Superior temporal gyrus (tissue), 1 donor: ENCODE results near the gene STBD1.
A peak's percentile ranks its signal among the peaks of the same experiment; 100 is the strongest.
"Not testable (repeated sequence)": the region's sequence is repeated elsewhere in the genome, so short reads cannot be mapped to it uniquely, and the experiment has no call there.

Experiments
- DNase-seq: peaks from one replicate; pipeline ENCODE4 v3.0.0-alpha.2; 2016; ENCODE audit errors: extremely low spot score

STBD1 gene

DNA sequence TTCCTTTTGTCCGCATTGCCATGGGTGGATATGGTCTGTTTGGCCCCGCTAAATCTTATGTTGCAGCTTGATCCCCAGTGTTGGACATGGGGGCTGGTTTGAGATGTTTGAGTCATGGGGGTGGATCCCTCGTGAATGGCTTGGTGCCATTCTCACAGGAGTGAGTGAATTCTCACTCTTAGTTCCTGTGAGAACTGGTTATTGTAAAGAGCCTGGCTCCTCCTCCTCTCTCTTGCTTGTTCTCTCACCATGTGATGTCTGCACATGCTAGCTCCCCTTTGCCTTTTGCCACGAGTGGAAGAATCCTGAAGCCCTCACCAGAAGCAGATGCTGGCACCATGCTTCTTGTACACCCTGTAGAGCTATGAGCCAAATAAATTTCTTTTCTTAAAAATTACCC is 22.6 kb upstream of the STBD1 start:
- no peak for DNase-seq

GRCh38 chr4:76287811-76288210 is 18.7 kb upstream of the STBD1 start:
- not testable (repeated sequence) for DNase-seq

- DNase-seq = no peak
Measured at GRCh38 chr4:76292730-76293129, 13.8 kb upstream of the STBD1 start.

- no peak for DNase-seq
Measured at GRCh38 chr4:76293772-76294171, 12.8 kb upstream of the STBD1 start.

- DNase-seq = no peak
Measured at GRCh38 chr4:76296286-76296820, 10.2 kb upstream of the STBD1 start.

DNA sequence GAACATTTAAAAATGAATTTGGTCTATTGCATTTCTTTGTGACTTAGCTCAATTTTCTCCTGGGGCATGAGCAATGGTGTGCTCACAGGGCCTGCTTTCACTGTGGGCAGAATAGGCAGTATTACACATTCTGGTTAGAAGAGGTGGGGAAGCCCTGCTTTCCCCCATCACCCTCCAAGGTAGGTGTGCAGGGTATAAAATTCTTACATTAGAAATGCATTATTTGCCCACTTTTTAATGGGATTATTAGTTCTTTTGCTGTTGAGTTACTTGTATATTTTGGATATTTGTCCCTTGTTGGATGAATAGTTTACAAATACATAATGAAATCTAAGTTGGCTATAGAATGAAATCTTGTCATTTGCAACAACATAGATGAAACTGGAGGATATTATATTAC is 8.3 kb upstream of the STBD1 start:
- no peak for DNase-seq

DNA sequence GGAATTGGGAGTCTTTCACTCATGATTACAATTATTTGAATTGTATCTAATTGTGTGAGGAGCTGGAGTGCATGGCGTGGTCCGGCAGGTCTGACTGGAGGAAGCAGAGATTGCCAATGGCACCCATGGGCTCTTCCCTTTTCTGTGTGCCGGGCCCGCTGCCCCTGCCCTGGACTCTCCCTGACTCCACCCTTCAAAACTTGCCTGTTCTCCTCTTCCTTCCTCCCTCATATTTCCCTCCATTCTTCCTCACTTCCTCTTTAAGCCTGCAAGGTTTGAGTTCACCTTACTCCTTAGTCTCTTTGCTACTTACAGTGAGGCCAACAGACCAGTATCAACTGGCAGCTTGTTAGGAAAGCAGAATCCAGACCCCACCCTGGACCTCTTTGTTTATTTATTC is 6.5 kb upstream of the STBD1 start:
- DNase-seq = no peak

- DNase-seq = peak; percentile 49
Measured at GRCh38 chr4:76301068-76301774, 5.3 kb upstream of the STBD1 start.

DNA sequence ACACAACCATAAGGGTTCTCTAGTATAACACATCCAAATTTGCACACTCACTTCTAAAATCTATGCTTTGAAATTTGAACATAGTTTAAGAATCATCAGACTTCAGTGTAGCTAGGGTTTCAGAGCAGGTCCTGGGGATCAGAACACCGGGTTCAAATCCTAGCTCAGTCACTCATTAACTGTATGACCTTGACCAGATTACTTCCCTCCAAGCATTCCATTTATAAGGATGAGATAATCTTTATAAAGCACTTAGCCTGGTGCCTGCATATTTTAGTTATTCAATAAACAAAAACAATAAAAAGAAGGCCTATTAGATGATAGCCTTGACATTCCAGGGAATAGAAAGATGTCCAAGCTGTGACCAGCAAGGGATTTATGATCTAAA is 4.8 kb upstream of the STBD1 start:
- DNase-seq = no peak

DNA sequence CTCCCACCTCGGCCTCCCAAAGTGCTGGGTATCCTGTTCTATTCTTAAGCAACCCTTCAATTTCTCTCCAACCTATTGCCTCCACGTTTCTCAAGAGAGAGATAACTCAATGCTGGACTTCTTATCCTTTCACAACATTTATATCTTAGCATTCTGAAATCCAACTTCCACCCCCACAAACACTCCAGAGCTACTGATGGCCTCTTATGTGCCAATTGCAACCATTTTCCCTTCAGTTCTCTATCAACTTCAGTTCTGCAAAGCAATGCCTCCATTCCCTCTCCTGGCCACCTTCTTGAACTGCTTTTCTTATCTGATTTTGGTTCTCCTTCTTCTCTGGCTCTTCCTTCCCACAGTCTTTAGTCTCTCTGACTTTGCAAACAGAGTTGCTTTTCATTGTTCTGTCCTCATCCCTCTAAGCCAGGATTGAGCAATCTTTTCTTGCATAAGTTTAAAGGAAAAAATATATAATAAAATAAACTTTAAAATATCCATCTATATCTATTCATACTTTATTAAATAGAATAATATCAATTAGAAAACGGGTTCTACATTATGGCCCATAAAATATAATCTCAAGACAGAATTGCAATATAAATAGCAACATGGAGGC is 3.6 kb upstream of the STBD1 start:
- no peak for DNase-seq

GRCh38 chr4:76305033-76305687 is 1.4 kb upstream of the STBD1 start:
- no peak for DNase-seq

- DNase-seq = peak; percentile 27
Measured at GRCh38 chr4:76306882-76307659, 538 bp downstream of the STBD1 start.

DNA sequence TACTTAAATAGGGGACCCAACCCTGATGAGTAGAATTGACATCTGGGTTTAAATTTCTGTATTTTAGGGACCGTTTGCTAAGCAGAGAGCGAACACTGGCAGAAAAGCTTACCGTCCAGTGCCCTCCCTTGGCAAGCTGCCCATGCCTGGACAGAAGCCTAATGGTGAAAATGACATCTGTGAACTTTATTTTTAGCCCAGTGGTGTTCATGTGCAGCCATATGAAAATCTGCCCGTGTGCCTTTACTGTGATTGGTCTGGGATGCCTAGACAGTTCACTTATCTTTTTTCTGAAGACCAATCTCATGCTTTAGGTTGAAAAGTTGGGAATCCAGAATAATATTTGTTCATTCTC is 1.1 kb downstream of the STBD1 start:
- DNase-seq = no peak

DNA sequence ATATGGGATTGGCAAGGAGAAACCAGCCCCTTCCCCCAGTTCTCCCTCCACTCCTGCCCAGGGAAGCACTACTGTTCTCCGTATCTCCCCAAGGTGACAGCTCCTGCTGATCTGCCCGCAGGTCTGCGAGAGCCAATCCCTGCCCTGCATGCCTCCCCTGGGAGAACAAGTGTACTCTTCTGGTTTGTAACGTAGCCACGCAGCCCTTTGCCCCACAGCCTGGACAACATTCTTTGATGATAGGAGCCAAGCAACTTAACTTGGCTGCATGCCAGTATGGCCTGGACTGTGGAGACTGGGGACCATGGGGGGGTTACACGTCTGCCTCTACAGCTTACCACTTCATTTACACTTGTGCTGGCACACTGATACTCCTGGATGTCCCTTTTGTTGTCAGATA is 2.0 kb downstream of the STBD1 start:
- DNase-seq = no peak

DNA sequence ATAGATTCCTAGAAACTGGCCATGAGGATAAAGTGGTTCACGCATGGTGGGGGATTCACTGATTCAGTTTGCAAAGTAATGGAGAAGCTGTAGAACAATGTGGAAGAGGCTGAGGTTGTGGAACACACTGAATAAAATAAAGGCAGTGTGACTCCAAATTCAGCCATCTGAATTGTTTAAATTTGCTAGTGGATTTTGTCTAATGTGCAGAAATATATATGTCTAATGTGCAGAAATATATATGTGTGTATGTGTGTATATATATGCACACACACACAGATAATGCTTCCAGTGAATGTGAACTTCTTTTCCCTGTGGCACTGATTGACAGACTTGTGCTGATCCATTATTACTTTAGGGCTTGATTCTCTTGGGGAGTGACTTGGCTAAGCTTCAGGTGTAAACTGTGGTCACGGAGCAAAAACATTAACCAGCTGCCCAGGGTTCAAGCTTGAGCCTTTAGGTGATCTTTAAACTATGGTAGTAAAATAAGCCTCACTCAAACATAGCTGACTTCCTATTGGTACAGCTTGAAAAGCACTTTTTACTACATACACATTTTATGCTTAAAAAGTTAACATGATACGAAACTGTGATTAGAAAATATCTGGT is 3.5 kb downstream of the STBD1 start:
- no peak for DNase-seq

- DNase-seq = no peak
Measured at GRCh38 chr4:76310683-76311082, 4.2 kb downstream of the STBD1 start.

DNA sequence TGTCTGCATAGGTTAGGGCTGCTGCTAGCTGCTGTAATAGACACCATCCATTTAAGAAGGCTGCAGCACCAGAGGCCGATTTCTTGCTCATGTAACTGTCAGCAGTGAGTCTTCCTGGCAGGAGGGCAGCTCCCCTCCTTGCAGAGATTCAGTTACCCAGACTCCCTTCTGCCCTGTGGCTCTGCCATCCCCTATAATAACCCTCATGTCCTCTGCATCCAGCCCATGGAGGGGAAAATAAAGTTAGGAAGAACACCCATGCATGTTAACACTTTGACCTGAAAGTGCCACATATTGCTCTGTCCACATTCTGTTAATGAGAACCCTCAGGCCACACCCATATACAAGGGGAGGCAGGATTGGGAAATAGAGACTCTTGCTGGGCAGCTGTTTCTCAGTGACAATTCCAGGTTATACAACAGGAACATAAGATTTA is 5.4 kb downstream of the STBD1 start:
- DNase-seq = no peak

GRCh38 chr4:76312457-76312856 is 5.9 kb downstream of the STBD1 start:
- no peak for DNase-seq

- no peak for DNase-seq
Measured at GRCh38 chr4:76313547-76313946, 7.0 kb downstream of the STBD1 start.

GRCh38 chr4:76315267-76315918 is 8.9 kb downstream of the STBD1 start:
- no peak for DNase-seq

DNA sequence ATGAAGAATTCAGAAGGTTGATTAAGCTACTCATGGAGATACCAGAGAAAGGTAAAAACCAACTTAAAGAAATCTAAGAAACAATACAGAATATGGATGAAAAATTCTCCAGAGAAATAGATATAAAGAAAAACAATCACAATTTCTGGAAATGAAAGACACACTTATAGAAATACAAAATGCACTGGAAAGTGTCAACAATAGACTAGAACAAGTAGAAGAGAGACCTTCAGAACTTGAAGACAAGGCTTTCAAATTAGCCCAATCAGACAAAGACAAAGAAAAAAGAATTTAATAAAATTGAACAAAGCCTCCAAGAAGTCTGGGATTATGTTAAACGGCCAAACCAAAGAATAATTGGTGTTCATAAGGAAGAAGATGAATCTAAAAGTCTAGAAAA is 9.6 kb downstream of the STBD1 start:
- DNase-seq = no peak
